D341Med (cell line): Measurements from ENCODE around the gene GALK2.
"Not testable (repeated sequence)": the region's sequence is repeated elsewhere in the genome, so short reads cannot be mapped to it uniquely, and the experiment has no call there.

ENCODE experiments used
- DNase-seq: peaks from one replicate; pipeline ENCODE4 v3.0.0; 2012; ENCODE audit warnings: low spot score

Gene GALK2

GRCh38 chr15:49164865-49165264, 5.2 kb upstream of the GALK2 start:
- DNase-seq = no peak

- DNase-seq = no peak
Measured at GRCh38 chr15:49168016-49168415, 2.0 kb upstream of the GALK2 start.

- DNase-seq = no peak
Measured at GRCh38 chr15:49171790-49172189, 1.7 kb downstream of the GALK2 start.

- no peak for DNase-seq
Measured at GRCh38 chr15:49174902-49175301, 4.9 kb downstream of the GALK2 start.

GRCh38 chr15:49175582-49176397, 5.7 kb downstream of the GALK2 start:
- DNase-seq = not testable (repeated sequence)

GRCh38 chr15:49178497-49178896, 8.4 kb downstream of the GALK2 start:
- DNase-seq = no peak

- no peak for DNase-seq
Measured at GRCh38 chr15:49179433-49180190, 9.6 kb downstream of the GALK2 start.

- DNase-seq = no peak
Measured at GRCh38 chr15:49182128-49182527, 12.1 kb downstream of the GALK2 start.

- not testable (repeated sequence) for DNase-seq
Measured at GRCh38 chr15:49183741-49184140, 13.7 kb downstream of the GALK2 start.

GRCh38 chr15:49185473-49185872, 15.4 kb downstream of the GALK2 start:
- no peak for DNase-seq

- no peak for DNase-seq
Measured at GRCh38 chr15:49187549-49188245, 17.6 kb downstream of the GALK2 start.

GRCh38 chr15:49188933-49189332, 18.9 kb downstream of the GALK2 start:
- no peak for DNase-seq

GRCh38 chr15:49189631-49190030, 19.6 kb downstream of the GALK2 start:
- no peak for DNase-seq

GRCh38 chr15:49190586-49190985, 20.5 kb downstream of the GALK2 start:
- no peak for DNase-seq

- no peak for DNase-seq
Measured at GRCh38 chr15:49191892-49192291, 21.8 kb downstream of the GALK2 start.

GRCh38 chr15:49196856-49197255, 26.8 kb downstream of the GALK2 start:
- no peak for DNase-seq

GRCh38 chr15:49199666-49200065, 29.6 kb downstream of the GALK2 start:
- no peak for DNase-seq

GRCh38 chr15:49200347-49200746, 30.3 kb downstream of the GALK2 start:
- DNase-seq = no peak

GRCh38 chr15:49208102-49208501, 38.1 kb downstream of the GALK2 start:
- DNase-seq = not testable (repeated sequence)

GRCh38 chr15:49212897-49213296, 42.9 kb downstream of the GALK2 start:
- DNase-seq = no peak

GRCh38 chr15:49215768-49216739, 46.0 kb downstream of the GALK2 start:
- DNase-seq = peak; percentile 50
